Mucosa of descending colon (tissue), 3 donors: ENCODE results near the gene OSBPL8. TPM values are rescaled to one million over a fixed set of nuclear protein-coding genes. Genes with fewer than 3 reads are reported as not detected.
A peak's percentile ranks its signal among the peaks of the same experiment; 100 is the strongest.

ENCODE experiments used
- ATAC-seq: fragments of 200-7000 bp; cut with Tn5 transposase; one replicate; pipeline ENCODE4 v1.9.1; 2020; ENCODE audit warnings: mild to moderate bottlenecking, moderate library complexity
- DNase-seq, 3 donors: peaks; one replicate each; pipeline ENCODE4 v3.0.0-alpha.2; 2020
- H3K36me3 ChIP-seq: fragments of 200-600 bp; one replicate; pipeline ENCODE4 v1.8.0; 2021; ENCODE audit warnings: low read depth, mild to moderate bottlenecking
- H3K4me1 ChIP-seq: fragments of 200-600 bp; one replicate; pipeline ENCODE4 v1.8.0; 2021; ENCODE audit warnings: low read depth, mild to moderate bottlenecking
- H3K4me3 ChIP-seq: fragments of 200-600 bp; one replicate; pipeline ENCODE4 v1.8.0; 2021; ENCODE audit warnings: mild to moderate bottlenecking
- H3K9me3 ChIP-seq: fragments of 200-600 bp; one replicate; pipeline ENCODE4 v1.8.0; 2021; ENCODE audit warnings: mild to moderate bottlenecking
- intact Hi-C, 2 donors: fragments of 100-400 bp; cut with DNase I in 1 of 2; cut with micrococcal nuclease in 1 of 2; formaldehyde crosslinking; loops; one replicate each; pipeline versions ENCODE4 v1.11.0 to v1.11.1; 2022; cut with DNase I, micrococcal nuclease
- total RNA-seq, 3 donors: library from RNA; stranded (reverse); fragmentation: NEBNext Ultra II Directional in 2 of 3; extraction: Animal tissue kit (Norgen Biotek cat#: 25700) in 2 of 3; gene quantifications; one replicate each; pipeline versions ENCODE4 v1.2.1 to v1.2.4, GENCODE V29; 2021 to 2023
- TF ChIP-seq, protein P1 (sequence below): fragments of 200-600 bp; IDR thresholded peaks from one replicate; pipeline ENCODE4 v1.8.0; 2022; ENCODE audit warnings: antibody characterized with exemption, mild to moderate bottlenecking
- donor health status: DM: no; HTN: no; CAD: no; lungs with moderate emphysema.
- donor health status: DM: no; HTN: no; CAD: no.
- donor health status: DM: no; HTN: yes; CAD: no.

OSBPL8 gene
- total RNA-seq, 3 donors from 2014 or later = 26.3 to 56.0 (median 26.9) TPM

- H3K36me3 ChIP-seq = no peaks in the 10 kb centered on the region
- ATAC-seq = peak; percentile 72
- H3K4me3 ChIP-seq = no peak overlapping the region
- no peaks in the 10 kb centered on the region for H3K9me3 ChIP-seq
- DNase-seq = peak in 1 of 3 donors; percentile 25
- peaks cover 5% of the 10 kb centered on the region for H3K4me1 ChIP-seq
- intact Hi-C loops = no loop called here
- TF ChIP-seq, protein P1, sequence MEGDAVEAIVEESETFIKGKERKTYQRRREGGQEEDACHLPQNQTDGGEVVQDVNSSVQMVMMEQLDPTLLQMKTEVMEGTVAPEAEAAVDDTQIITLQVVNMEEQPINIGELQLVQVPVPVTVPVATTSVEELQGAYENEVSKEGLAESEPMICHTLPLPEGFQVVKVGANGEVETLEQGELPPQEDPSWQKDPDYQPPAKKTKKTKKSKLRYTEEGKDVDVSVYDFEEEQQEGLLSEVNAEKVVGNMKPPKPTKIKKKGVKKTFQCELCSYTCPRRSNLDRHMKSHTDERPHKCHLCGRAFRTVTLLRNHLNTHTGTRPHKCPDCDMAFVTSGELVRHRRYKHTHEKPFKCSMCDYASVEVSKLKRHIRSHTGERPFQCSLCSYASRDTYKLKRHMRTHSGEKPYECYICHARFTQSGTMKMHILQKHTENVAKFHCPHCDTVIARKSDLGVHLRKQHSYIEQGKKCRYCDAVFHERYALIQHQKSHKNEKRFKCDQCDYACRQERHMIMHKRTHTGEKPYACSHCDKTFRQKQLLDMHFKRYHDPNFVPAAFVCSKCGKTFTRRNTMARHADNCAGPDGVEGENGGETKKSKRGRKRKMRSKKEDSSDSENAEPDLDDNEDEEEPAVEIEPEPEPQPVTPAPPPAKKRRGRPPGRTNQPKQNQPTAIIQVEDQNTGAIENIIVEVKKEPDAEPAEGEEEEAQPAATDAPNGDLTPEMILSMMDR = no peak
These were observed 11.2 kb downstream of the OSBPL8 start for GRCh38 chr12:76548222-76548837.

- Histone ChIP-seq H3K4me3 (no peak overlapping the region), H3K4me1 (peaks cover 13% of the 10 kb centered on the region), H3K9me3 (no peaks in the 10 kb centered on the region), H3K36me3 (no peaks in the 10 kb centered on the region)
- intact Hi-C loops = no loop called here
- no peak for ATAC-seq
- no peak for DNase-seq
- TF ChIP-seq, protein P1 = no peak
These were observed 12.0 kb downstream of the OSBPL8 start for GRCh38 chr12:76547526-76547925.

DNA sequence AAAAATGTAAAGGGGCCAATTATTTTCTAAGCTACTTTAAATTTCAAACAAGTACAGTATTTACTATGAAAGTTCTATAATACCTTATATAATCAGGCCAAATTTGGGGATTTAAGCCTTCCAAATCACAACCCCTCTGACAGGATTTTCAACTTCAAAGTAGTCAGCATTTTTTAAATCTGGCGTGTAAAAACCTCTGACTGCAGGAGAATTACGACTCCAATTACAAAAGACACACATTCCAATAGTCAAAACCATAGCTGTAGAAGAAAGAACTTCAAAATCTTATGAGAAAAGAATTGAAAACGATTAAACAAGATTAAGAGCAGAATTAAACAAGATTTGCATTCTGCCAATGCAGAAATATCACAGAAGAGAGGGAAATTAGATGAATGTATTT, 12.7 kb downstream of the OSBPL8 start:
- TF ChIP-seq, protein P1 = no peak
- Histone ChIP-seq H3K36me3 (no peaks in the 10 kb centered on the region), H3K4me1 (peaks cover 13% of the 10 kb centered on the region), H3K4me3 (no peak overlapping the region), H3K9me3 (no peaks in the 10 kb centered on the region)
- no peak for ATAC-seq
- intact Hi-C loops = no loop called here
- DNase-seq = no peak

- H3K4me3 ChIP-seq = no peak overlapping the region
- H3K9me3 ChIP-seq = no peaks in the 10 kb centered on the region
- TF ChIP-seq, protein P1 = no peak
- peaks cover 13% of the 10 kb centered on the region for H3K4me1 ChIP-seq
- intact Hi-C loops = no loop called here
- H3K36me3 ChIP-seq = no peaks in the 10 kb centered on the region
- DNase-seq (no peak), ATAC-seq (no peak)
These were observed 14.1 kb downstream of the OSBPL8 start for GRCh38 chr12:76545486-76545885.

- Histone ChIP-seq H3K4me1 (peaks cover 13% of the 10 kb centered on the region), H3K36me3 (no peaks in the 10 kb centered on the region), H3K4me3 (no peak overlapping the region), H3K9me3 (no peaks in the 10 kb centered on the region)
- ATAC-seq = no peak
- TF ChIP-seq, protein P1 = no peak
- DNase-seq = no peak
- intact Hi-C loops = no loop called here
These were observed 14.8 kb downstream of the OSBPL8 start for GRCh38 chr12:76544601-76545261.
